Right ventricle myocardium inferior (tissue), 1 donor: ENCODE data around the gene KPNA3. TPM values are rescaled to one million over a fixed set of nuclear protein-coding genes. Genes with fewer than 3 reads are reported as not detected.
"Not testable (repeated sequence)": the region's sequence is repeated elsewhere in the genome, so short reads cannot be mapped to it uniquely, and the experiment has no call there.

Experiments
- ATAC-seq: fragments of 200-7000 bp; cut with Tn5 transposase; one replicate; pipeline ENCODE4 v1.9.1; 2020; ENCODE audit warnings: mild to moderate bottlenecking, moderate library complexity
- DNase-seq: peaks from one replicate; pipeline ENCODE4 v3.0.0; 2021; ENCODE audit errors: missing footprints
- intact Hi-C: fragments of 100-400 bp; cut with DNase I; formaldehyde crosslinking; loops from one replicate; pipeline ENCODE4 v1.11.0; 2022
- long read RNA-seq: library from polyadenylated mRNA; unstranded; transcript quantifications from one replicate; pipeline ENCODE4 v2.0.0, GENCODE V29; 2021
- total RNA-seq: library from RNA; stranded (reverse); fragmentation: NEBNext Ultra II Directional; extraction: Animal tissue kit (Norgen Biotek cat#: 25700); gene quantifications from one replicate; pipeline ENCODE4 v1.2.1, GENCODE V29; 2021
- donor health status: DM: no; HTN: yes; CAD: no; lungs with severe emphysema.

KPNA3 gene, protein sequence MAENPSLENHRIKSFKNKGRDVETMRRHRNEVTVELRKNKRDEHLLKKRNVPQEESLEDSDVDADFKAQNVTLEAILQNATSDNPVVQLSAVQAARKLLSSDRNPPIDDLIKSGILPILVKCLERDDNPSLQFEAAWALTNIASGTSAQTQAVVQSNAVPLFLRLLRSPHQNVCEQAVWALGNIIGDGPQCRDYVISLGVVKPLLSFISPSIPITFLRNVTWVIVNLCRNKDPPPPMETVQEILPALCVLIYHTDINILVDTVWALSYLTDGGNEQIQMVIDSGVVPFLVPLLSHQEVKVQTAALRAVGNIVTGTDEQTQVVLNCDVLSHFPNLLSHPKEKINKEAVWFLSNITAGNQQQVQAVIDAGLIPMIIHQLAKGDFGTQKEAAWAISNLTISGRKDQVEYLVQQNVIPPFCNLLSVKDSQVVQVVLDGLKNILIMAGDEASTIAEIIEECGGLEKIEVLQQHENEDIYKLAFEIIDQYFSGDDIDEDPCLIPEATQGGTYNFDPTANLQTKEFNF
- 64.7 TPM for total RNA-seq
- long read RNA-seq, full-length matches to known transcripts = 42 of 48 reads
- long read RNA-seq, partial matches to known transcripts = 1 of 48 reads
- long read RNA-seq, other reads (novel, unspliced or antisense) = 5 of 48 reads

DNA sequence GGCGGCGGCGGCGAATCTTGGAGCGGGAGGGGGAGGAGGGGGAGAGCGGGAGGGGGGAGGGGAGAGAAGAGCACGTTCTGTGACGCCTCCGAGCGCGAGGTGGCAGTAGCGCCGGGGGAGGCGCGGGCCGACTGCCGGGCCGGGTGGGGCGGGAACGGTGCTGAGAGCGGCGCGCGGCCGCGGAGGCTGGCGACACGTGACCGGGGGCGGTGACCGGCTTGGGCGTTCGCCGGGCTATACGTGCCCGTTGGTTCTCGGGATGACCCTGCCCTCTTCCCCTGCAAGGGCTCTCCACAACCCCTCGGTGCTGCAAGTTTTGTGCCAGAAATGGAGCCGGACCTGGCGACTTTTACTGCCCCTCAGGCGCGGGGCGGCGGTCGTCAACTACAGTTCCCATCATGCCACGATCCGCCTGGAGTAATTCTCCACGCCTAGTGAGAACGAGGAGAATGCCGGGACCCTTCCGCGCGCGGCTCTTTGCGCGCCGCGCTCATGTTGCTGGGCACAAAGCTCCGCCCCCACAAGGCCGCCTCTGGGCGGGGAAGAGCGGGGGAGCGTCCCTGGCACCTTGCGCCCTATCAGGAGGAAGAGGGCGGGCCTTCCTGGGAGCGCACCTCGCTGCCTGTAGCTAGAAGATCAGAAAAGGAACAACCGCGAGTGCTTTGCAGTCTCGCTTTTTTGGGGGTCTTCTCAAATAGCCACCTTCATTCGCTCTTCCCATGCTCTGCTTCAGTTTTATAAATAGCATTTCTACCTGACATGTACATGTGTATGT lies at the start of gene KPNA3:
Gene KPNA3, minus strand, starts transcription at position 133 of the 775 bp plus-strand sequence. CDS start 176 bp downstream, outside the sequence.
- DNase-seq = peak; percentile 99
- intact Hi-C loops = loop anchor here (2.0 to 10.0 kb wide), 4 partner anchors 55 to 142 kb away; partner anchors contain the start of genes EBPL and SPRYD7
- peak; percentile 98 for ATAC-seq

DNA sequence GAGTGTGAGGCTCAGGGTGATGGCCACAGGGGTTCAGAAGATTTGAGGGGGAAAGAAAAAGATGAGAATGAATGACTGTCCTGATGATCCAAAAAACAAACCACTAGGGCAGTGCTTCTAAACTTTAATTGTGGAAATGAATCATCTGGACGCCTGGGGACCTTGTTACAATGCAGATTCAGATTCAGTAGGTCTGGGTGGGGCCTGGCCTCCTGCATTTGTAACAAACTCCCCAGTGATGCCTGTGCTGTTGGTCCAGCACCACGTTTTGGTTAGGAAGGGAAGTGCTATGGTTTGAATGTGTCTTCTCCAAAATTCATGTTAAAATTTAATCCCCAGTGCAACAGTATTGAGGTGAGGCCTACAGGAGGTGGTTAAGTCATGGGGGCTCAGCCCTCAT lies 49.5 kb upstream of the KPNA3 start:
- no peak for DNase-seq
- intact Hi-C loops = loop anchor here (10.0 kb wide), 1 partner anchor 537 kb away; no protein-coding TSS in a partner anchor

DNA sequence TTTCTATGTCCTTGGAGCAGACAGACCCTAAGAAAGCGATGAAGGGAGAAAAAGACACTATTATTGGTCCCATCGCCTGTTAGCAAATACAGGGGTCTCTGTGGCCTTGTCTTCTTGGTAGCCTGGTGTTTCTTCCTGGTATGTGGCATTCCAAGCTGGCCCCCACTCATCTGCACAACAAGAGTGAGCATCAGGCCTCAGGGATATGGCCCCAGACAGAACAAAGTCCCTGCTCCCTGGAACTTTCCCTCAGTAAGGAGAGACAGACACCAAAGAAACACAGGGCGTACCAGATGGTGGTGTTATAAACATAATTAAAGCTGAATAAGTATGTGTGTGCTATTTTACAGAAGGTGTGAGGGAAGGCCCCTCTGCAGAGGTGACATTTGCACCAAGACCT lies 48.2 kb upstream of the KPNA3 start:
- DNase-seq = no peak
- intact Hi-C loops = loop anchor here (10.0 kb wide), 1 partner anchor 536 kb away; no protein-coding TSS in a partner anchor

More for the DNA sequence above, 49.5 kb upstream of the KPNA3 start:
- ATAC-seq = no peak

DNA sequence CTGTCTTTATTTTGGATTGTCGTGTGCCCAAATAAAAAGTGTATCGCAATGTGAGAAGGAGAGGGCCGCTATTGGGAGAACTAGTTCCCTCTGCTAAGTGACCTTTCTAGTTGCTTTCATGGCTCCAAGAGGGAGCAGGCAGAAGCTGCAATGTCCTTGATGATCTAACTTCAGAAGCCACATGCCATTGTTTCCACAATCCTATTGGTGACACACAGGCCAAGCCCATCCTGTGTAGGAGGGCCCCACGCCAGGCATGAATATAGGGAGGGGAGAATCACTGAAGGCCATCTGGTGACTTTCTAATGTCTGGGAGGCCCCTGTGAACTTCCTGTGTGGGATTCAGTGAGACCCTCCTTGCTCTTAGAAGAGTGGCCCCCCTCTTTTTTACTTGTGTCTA lies 47.8 kb upstream of the KPNA3 start:
- intact Hi-C loops = loop anchor here (10.0 kb wide), 1 partner anchor 535 kb away; no protein-coding TSS in a partner anchor
- ATAC-seq (no peak), DNase-seq (no peak)

More for the DNA sequence above, 48.2 kb upstream of the KPNA3 start:
- no peak for ATAC-seq

DNA sequence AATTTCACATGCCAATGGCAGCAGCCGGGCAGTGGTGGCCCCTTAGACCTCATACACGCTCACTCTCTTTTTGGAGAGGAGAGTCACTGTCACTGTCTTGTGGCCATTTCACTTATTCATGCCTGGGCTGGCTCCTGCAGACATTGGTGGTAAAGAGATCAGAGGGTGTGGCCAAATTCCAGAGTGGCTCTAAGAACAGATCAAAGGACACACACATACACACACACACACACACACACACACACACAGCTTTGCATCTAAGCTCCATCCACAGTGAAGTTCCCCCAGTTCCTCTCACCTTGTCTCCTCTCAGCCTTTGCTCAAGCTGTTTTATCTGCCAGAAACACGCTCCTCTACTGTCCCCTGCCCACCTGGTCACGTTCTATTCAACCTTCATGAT lies 46.5 kb upstream of the KPNA3 start:
- intact Hi-C loops = no loop called here
- ATAC-seq = no peak
- DNase-seq = no peak

DNA sequence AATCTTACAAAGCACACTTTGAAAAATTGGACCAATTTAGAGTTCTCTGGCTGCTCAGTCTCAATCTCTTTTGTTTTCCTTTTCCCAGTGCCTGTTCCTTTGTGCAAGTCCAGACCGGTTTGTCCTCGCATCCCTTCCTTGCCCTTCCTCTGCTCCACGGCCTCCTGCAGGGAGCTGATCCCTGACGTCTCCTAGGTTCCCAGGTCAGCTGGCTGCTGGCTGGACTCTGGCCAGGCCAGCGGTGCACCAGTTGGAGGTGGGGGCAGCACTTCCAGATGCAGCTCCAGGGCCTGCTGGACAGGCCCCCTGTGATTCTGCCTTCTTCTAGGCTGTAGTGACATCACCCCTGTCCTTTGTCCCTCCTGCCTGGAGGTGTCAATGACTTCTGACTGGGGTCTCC lies 44.0 kb upstream of the KPNA3 start:
- intact Hi-C loops = no loop called here
- ATAC-seq = no peak
- no peak for DNase-seq

DNA sequence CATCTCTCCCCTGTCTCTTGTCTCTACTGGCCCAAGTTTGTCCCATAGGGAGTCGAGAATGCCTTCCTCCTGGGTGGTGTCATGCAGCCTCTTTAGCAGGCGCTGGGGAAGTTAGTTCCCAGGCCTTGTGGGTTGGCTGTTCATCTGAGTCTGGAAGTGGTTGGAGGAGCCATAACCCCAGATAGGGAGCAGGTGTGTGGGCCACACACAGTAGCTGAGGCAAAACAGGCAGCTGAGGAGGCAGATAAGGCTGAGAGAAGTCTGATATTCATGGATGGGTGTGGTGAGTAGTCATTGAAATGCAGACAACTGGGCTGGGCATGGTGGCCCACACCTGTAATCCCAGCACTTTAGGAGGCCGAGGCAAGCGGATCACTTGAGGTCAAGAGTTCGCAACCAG lies 40.9 kb upstream of the KPNA3 start:
- no peak for ATAC-seq
- DNase-seq = no peak
- intact Hi-C loops = no loop called here

DNA sequence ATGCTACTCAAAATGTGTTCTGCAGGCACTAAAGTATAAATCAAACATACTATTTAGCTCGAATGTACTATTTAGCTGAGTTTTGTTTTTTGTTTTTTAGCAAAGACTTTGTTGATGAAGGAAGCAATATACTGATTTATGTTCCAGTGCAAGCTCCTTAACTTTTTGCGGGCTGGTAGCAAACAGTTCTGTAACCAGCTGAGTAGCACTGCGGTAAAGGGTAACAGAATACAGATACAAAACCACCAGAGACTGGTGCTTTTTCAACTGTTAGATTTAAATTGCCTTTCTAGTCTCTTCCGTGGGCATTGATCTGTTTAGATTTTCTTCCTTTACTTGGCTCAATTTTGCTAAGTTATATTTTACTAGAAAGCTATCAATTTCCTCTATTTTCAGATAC lies 39.0 kb upstream of the KPNA3 start:
- intact Hi-C loops = no loop called here
- no peak for ATAC-seq

DNA sequence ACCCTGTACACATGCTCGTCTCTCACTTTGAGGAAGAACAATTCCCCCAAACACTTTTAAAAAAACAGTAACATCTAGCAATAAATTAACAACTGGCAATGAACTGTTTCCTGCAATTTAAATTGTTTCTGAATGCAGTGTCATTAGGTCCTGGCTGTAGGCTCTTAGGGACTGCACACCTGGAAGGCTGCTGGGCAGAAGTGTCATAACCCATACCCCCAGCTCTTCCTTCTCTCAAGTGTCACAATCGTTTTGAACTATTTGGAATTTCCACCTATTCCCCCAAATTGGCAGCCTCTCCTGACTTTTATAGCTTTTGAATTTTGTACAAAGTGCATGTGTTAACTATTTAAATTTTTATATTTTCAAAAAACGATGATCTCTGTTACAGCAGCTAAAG lies 38.2 kb upstream of the KPNA3 start:
- intact Hi-C loops = no loop called here
- DNase-seq (no peak), ATAC-seq (no peak)

More for the DNA sequence above, 39.0 kb upstream of the KPNA3 start:
- no peak for DNase-seq

DNA sequence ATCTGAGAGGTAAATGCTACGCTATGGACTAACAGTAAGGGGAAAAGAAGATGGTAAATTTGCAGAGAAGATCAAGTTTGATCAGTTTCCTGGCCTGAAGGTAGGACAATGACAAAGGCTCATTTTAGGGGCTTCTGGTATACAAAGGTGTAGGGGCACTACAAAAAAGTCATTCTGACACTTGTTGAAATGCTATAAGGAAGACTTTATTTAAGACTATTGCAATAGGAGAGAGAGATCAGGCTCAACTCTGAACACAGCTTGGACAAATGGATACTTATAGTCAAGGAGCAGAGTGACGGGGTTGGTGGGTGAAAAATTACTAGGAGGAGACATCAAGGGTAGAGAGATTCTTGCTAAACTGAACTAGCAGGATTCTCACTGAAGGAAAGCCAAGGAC lies 37.2 kb upstream of the KPNA3 start:
- ATAC-seq (no peak), DNase-seq (no peak)
- intact Hi-C loops = no loop called here

DNA sequence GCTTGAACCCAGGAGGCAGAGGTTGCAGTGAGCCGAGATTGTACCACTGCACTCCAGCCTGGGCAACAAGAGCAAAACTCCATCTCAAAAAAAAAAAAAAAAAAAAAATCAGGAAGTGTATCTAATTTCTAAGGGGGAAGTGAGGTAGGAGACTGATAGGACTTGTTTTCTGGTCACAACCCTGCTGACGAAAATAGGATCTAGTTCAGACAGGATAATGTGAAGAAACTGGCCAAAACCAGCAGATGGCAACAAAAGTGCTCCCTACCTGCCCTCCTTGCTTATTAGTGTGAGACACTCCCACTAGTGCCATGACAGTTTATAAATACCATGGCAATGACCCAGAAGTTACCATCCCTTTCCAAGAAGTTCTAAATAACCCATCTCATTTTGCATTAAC lies 36.0 kb upstream of the KPNA3 start:
- intact Hi-C loops = no loop called here
- no peak for DNase-seq
- ATAC-seq = no peak

DNA sequence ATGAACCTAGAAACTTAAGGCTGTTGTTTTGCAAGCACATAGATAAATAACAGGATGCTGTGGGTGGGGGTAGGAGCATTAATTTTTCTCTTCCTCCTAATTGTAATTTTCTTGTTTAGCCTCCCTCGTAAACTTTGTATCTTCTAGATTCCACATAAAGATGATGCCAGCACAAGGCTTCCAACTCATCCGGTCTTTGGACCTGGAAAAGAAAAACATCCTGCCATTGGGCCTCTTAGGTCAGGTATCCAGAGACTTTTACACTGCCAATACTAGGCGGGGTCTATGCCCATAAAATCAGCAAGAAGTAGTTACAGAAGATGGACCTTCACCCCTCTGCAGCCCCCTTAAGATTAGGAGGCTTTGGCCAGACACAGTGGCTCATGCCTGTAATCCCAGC lies 35.4 kb upstream of the KPNA3 start:
- DNase-seq = no peak
- intact Hi-C loops = no loop called here
- no peak for ATAC-seq

DNA sequence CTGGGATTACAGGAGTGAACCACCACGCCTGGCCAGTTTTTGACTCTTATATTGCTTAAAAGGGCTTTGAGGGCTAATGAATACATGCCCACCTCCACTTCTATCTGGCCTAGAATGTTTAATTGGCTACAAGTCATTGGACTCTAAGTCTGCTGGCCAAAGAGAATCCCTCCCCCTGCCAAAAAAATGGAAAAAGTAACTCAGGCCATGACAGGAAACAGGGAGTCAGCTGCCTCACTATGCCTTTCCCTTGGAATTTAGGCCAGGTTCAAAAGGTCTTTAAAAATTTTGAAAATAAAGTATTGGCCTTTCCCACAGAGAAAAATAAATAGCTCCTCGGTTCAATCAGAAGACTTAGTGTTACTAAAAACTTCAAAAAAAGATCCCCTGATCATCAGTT lies 34.9 kb upstream of the KPNA3 start:
- ATAC-seq (no peak), DNase-seq (no peak)
- intact Hi-C loops = no loop called here

DNA sequence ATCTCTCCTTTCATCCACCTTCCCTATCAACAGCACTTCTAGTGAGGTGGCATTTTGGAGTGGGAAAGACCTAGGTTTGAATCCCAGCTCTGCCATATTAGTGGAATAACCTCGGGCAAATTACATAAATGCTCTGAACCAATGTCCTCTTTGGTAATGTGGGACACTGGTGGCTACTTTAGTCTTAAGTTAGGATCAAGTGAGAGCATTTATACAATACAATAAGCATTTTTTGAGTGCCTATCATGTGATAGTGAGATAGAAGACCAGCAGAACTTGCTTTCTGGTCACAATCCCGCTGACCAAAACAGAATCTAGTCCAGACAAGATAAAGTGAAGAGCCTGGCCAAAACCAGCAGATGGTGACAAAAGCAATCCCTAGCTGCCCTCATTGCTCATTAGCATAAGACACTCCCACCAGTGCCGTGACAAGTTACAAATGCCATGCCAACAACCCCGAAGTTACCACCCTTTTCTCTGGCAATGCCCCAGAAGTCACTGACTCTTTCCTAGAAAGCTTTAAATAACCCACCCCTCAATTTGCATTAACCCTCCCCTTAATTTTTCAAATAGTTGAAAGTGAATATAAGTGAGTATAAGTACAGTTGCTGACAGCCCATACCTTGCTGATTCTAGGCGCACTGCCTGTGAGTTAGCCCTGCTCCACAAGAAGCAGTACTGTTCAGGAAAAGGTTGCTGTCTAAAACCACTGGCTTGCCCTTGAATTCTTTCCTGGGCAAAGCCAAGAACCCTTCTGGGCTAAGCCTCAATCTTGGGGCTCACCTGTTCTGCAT lies 28.9 kb upstream of the KPNA3 start:
- intact Hi-C loops = no loop called here
- ATAC-seq = no peak
- no peak for DNase-seq

DNA sequence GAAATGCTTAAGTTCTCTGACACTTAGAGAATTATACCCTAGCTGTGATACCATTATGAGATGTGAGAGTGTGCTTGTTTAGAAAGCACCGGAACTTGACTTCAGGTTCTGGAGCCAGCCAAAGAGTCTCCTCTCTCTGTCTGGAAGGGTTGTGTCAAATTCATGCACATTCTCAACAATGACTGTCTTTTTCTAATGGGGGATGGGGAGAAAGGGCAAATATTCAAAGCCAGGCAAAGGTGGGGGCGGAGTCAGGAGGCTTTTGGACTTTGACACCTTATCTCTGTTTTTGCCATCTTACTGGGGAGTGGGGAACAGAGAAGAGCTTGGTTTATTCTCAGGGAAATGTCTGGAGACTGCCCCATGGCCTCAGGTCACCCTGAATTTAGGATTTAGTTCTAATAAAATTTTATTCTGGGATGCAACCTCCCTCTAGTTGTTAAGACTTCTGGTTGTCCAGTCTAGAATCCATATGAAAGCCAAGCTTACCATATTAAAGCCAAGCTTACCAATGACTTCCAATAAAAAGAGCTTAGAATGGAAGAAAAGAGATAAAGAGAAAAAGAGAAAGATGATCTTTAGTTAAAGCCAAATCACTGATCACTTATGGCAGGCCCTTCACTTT lies 28.2 kb upstream of the KPNA3 start:
- no peak for DNase-seq
- intact Hi-C loops = no loop called here
- no peak for ATAC-seq

DNA sequence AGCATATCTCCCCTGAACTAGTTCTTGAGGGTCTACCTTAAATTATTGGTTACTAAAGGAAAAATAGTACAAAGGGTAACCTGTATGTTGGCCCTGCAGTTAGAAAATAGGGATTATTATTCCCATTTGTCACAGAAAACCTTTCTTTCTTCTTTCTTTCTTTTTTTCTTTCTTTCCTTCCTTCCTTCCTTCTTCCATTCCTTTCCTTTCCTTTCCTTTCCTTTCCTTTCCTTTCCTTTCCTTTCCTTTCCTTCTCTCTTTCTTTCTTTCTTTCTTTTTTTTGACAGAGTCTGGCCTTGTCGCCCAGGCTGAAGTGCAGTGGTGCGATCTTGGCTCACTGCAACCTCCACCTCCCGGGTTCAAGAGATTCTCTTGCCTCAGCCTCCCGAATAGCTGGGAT lies 23.6 kb upstream of the KPNA3 start:
- DNase-seq, ATAC-seq, intact Hi-C loops: not testable (repeated sequence)

DNA sequence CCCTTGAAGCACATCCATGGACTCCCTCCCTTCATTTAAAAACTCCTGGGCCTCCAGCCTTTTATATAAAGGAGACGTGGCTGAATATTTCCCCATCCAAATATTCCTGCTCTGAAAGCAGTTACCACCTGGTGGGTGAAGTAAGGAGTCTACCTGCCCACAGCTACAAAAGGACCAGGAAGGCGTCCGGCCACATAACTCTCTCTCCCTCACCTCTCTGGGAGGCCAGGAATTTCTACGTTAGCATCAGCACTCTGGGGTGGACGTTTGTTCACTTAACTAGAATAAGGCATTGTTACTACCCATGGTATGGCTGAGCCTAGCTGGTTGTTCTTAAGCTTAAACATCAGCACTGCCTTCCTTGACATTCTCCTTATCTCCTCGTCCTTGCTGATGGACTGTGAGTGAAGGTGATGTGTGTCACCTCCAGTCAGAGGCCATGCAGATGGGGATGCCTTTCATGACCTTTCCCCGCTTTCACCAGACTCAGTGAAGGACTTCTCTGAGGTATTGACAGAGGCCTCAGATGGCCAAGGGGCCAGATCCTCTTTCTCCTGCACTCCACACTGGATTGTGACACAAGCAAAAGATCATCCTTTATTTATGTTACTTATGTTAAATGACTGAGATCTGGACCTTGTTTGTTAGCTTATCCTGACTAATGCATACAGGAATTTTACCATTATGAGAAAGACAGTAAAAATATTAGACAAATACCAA lies 22.2 kb upstream of the KPNA3 start:
- intact Hi-C loops = no loop called here
- no peak for DNase-seq
- ATAC-seq = no peak

DNA sequence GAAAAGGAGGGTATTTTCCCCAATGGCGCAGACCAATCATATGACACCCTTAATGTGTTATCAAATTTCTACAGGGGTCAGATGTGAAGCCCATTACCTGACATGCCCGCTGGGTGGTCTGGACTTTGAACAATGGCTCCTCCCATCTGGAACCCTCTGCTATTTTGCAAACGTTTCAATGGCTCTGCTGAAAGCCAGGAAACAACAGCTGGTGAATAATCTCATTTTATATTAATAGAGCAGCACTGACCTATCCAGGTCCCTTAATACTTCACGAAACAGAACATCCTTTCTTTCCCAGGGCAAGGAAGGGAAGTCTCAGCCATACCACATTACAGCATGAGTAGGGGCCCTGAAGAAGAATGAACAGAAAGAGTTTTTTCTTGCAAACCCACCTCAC lies 20.3 kb upstream of the KPNA3 start:
- ATAC-seq = no peak
- DNase-seq = no peak
- intact Hi-C loops = no loop called here
